Suppressor macrophage treated with lipopolysaccharide for 1 hour (primary cell): ENCODE results near the gene MINDY2.
A peak's percentile ranks its signal among the peaks of the same experiment; 100 is the strongest.
"Not testable (repeated sequence)": the region's sequence is repeated elsewhere in the genome, so short reads cannot be mapped to it uniquely, and the experiment has no call there.

Source experiments
- DNase-seq, 3 donors: peaks; one replicate each; pipeline ENCODE4 v3.0.0-alpha.2; 2020 to 2022

Gene MINDY2

DNA sequence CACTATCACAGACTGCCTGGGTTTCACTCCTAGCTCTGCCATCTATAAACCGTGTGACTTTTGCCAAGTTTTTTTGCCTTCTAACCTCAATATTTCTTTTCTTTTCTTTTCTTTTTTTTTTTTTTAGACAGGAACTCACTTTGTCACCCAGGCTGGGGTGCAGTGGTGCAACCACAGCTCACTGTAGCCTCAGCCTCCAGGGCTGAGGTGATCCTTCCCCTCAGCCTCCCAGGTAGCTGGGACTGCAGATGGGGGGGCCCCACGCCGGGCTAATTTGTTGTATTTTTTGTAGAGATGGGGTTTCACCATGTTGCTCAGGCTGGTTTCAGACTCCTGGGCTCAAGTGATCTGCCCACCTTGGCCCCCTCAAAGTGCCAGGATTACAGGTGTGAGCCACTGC, 18.4 kb upstream of the MINDY2 start:
- DNase-seq, result no peak

DNA sequence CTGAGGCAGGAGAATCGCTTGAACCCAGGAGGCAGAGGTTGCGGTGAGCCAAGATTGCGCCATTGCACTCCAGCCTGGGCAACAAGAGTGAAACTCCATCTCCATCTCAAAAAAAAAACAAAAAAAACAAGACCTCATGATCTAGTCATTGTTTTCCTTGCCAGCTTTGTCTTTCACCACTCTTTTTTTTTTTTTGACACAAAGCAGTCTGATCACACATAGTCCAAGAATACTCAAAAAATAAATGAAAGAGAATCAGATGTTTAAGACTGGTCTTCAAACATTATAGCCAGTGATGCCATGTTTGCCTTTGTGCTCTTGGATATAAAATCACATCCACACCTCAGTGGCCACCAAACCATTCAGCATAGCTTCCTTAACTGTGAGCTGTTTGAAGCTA, 15.8 kb upstream of the MINDY2 start:
- DNase-seq, result no peak

DNA sequence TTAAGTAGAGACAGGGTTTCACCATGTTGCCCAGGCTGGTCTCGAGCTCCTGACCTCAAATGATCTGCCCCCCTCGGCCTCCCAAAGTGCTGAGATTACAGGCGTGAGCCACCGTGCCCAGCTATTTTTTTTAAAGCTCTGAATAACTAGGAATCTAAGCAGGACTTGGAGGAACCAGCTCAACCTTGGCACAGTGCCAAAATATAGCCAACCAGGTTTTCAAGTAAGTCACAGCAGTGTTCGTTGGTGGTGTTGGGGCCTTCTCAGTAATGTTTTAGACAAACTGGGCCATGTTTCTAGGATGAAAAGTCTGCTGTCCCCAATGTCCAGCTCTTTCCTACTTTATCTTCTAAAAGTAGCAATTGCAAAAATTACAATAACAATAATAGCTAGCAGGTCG, 15.1 kb upstream of the MINDY2 start:
- no peak for DNase-seq

DNA sequence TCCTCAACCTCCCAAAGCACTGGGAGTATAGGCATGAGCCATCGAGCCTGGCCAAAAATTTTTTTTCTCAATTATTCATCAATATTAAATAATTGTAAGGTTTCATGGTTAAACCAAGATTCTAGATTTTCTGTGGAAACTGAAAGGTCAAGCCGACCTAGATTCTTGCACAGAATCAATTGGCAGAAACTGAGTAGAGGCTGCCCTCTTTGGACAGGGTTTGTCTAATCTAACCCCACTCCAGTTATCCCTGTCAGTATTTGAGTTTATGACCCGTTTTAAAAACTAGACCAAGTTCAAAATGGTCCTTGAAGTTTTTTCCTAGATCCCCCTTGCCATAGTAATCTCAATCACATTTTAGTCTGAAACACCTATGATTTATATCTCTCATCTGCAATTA, 13.0 kb upstream of the MINDY2 start:
- DNase-seq, result peak; percentile 46 to 56 (median 53)

DNA sequence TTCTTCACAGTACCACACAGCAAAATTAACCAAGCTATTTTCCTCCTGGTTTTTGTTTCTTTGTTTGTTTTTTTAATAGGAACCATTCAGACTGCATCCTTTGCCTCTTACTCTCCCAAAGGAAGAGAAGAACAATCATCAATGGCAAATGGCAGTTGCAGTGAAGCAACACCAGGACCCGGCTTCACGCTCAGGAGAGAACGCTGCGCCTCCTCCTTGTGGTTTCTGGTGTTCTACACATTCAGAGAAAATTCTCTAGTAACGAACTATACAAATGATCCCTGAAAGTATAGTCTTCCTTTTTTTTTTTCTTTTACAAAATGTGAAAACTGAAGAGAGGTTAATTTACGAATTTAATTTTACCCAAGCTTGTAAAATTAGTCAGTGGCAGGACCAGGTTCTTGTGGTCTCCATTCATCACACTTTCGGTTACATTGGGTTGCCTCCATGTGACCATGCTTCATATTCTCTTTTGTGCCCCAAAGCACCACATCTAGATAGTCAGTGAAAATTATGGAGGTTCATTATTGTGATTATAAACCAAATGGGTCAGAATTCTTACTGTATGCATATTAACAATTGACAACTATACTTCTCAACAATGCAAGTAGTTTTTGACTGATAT, 10.6 kb upstream of the MINDY2 start:
- no peak for DNase-seq

DNA sequence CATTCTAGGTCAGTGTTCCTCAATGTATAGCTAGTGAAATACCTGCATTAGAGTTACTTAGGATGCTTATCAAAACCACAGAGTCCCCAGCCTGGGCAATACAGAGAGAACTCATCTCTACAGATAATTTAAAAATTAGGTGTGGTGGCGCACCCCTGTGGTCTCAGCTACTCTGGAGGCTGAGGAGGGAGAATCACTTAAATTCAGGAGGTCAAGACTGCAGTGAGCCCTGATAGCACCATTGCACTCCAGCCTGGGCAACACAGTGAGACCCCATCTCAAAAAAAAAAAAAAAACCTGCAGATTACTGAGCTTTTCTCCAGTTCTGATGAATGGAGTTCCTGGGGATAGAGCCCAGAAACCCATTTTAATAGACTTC, 10.1 kb upstream of the MINDY2 start:
- no peak for DNase-seq

DNA sequence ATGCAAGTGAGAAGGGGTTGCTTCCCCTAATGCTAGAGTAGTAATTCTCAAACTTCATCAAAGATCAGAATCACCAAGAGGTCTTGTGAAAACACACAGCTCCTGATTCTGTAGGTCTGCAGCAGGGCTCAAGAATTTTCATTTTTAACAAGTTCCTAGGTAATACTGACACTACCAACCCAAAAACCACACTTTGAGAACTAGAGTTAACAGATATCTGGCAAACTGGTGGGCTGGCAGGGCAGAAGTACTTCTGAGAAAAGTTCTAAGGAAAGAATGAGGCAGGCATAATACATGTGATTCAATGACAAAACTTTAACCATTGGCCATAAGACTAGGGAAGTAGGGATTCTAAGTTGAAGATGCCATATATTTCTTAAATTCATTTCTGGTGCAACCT, 8.8 kb upstream of the MINDY2 start:
- DNase-seq, result no peak

DNA sequence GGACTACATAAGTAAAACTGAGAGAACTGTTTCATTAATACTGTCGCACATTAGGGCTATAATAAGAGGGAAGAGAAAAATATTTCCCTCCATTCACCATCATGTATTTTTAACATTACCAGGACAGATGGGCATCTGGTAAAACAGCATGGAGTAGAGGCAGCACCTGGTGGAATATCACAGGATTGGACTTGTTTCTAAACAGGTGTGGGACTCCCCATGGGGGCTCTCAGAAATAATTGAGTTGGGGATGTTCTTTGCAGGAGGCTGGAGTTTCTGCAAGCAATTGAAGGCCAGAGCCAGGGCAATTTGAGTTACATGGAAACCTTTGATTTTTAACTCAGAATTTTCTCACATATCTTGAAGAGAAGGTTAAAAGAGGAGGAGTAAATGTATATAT, 8.4 kb upstream of the MINDY2 start:
- no peak for DNase-seq

DNA sequence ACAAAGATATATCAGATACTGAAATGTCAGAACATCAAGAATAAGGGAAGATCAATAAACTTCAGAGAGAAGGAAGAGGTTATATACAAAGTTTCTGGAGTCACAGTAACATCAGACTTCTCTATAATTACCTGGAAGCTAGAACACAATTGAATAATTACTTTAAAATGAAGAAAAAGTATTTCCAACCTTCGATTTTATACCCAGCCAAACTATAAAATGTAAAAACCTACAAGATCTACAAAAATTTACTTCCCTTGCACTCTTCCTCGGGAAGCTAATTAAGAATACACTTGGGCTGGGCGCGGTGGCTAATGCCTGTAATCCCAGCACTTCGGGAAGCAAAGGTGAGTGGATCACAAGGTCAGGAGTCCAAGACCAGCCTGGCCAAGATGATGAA, 6.6 kb upstream of the MINDY2 start:
- no peak for DNase-seq

DNA sequence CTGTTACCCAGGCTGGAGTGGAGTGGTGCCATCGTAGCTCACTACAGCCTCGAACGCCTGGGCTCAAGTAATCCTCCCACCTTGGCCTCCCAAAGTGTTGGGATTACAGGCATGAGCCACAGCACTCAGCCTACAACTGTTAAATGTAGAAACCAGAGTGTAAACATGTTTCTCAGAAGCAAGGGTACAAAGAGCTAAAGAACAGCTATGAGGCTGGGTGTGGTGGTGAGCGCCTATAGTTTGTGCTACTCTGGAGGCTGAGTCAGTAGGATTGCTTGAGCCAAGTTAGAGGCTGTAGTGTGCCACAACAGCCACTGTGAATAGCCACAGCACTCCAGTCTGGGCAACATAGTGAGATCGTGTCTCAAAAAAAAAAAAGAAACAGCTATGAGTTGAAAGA, 4.8 kb upstream of the MINDY2 start:
- no peak for DNase-seq

DNA sequence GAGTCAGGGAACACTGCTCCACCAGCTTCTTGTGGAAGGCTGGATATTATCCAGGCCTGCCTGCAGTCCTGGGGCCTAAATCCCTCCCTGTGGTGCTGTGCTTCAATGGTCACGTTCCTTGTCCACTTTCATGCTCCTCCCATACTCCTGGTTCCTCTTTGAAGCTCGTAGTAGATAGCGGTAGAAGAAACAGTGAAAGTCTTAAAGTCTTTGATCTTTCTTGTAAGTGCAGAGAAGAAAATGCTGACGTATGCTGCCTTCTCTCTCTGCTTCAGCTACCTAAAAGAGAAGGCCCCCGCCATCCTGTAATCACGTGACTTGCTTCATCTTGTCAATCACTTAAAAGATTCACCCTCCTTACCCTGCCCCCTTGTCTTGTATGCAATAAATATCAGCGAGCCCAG, 2.5 kb upstream of the MINDY2 start:
- DNase-seq, result not testable (repeated sequence)

DNA sequence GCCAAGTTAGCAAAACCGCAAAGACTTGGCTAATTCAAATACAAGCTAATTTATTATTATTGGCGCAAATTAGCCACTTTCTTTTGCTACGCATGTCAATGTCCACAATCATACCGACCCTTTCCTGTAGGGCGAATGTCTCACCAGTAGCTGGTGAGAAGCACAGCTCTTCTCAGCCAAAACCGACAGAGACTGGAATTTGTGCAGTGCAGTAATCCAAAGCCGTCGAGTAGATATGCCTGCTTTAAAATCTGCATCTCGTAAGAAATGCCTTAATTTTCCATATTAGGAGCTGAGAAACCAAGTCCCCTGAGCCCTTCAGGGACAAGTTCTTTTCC, 614 bp upstream of the MINDY2 start:
- DNase-seq, result peak; percentile 35 to 45 (median 37)

DNA sequence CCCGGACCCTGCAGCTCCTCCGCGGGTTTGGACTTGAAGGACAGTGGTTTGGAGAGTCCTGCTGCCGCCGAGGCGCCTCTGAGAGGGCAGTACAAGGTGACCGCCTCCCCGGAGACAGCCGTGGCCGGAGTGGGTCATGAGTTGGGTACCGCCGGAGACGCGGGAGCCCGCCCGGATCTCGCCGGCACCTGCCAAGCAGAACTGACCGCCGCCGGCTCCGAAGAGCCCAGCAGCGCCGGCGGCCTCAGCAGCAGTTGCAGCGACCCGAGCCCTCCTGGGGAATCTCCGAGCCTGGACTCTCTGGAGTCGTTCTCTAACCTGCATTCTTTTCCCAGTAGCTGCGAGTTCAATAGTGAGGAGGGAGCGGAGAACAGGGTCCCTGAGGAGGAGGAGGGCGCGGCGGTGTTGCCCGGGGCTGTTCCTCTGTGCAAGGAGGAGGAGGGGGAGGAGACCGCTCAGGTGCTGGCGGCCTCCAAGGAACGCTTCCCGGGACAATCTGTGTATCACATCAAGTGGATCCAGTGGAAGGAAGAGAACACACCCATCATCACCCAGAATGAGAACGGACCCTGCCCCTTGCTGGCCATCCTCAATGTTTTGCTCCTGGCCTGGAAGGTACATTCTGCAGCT, 634 bp downstream of the MINDY2 start:
- no peak for DNase-seq

DNA sequence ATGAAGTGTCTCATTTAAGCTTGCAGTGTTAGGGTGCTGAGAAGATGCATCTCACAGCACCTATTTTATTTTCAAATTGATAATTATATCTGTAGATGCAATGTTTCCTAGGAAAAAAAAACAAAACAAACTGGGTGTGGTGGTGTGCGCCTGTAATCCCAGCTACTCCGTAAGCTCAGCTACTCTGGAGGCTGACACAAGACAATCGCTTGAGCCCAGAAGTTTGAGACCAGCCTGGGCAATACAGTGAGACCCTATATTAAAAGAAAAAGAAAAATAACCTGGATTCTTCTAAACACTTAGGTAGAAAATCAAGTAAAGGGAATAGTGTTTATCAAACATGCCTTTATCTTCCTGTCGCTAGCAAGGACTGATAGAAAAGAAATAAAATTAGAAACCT, 1.9 kb downstream of the MINDY2 start:
- DNase-seq, result no peak

DNA sequence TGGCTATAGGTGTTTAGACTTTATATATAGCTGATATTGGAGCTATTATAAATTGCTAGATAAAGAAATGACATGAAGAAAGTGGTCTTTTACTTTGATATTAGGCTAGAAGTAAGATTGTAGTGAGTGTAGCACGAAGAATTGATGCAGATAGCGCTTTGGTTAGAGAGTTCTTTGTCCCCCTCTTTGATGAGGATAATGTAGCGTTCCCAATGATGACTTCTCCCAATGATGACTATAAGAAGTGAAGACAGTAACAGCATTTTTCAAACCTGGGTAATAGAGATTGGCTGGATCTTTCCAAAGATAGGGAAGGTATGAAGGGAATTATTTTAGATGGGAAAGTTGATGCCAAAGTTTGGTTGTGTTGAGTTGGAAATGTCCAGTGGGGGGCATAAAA, 4.3 kb downstream of the MINDY2 start:
- DNase-seq, result no peak

DNA sequence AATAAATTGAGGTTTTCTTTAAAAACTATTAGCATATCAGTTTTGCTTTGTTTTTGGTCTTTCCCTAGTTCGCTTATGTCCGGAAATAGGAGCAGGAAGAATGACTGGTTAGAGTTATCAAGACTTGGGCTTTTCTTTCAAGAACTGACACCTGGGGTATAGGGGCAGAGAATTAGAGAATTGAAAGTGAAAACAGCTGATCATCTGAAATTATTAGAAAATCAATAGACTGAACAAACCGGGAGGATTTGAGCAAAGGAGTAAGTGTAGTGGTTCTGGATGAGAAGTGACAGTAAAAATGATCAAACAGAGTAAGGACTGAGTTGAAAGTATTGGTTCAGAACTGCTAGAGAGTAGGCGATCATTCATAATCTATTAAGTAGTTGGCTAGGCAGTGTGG, 6.0 kb downstream of the MINDY2 start:
- DNase-seq, result no peak

DNA sequence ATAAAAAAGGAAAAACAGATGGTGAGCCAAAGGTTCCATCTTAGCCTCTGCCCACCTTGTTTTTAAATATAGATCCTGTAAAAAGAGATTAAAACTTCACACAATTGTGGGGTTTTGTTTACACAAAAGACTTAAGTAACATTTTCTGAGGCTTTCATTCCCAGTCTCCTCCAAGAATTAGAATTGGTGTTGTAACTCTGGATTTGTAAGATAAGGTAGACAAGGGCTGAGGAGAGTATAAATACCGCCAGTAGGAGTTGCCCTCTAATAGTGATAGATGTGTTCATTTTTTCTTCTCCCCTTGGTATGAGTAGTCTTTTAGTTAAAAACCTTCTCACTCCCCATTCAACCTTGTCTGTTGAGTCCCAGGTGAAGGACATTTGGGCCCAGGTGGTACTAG, 8.5 kb downstream of the MINDY2 start:
- DNase-seq, result no peak

DNA sequence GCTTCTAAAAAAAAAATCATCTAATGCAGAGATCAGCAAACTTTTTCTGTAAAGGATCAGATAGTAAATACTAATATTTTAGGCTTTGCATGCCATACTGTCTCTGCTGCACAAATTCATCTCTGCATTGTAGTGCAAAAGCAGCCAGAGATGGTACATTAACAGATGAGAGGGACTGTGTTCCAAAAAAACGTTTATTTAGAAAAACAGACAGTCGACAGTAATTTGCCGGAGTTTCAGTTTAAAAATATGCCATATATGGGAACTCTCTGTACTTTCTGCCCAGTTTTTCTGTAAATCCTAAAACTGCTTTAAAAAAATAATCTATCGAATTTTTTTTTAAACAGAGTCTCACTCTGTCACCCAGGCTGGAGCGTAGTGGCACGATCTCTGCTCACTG, 14.3 kb downstream of the MINDY2 start:
- no peak for DNase-seq

DNA sequence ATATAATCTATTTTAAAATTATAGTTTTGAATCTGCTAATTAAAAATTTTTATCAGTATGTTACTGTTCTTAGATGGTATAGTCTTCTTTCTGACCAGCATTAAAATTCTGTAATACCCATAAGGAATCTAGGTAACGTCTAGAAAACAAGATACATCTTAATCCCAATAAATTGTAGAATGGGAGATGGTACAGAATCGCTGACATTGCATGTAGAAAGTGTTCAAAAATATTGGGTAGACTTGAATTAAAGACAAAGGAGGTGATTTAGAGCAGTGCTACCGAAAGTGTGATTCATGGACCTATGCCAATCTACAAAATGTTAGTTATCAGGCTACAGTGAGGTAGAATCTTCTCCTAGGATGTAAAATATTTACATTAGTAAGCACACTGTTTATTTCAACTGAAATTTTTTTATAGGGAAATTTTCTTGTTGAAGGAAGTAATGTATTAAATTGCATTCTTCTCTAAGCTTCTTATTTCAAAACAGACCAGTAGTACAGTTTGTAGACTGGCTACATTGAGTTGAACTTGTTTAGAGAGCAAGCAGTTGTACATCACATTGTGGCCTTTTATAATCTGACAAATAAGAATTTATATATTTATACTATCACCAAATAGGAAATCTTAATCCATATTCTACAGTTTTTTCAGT, 17.1 kb downstream of the MINDY2 start:
- no peak for DNase-seq

DNA sequence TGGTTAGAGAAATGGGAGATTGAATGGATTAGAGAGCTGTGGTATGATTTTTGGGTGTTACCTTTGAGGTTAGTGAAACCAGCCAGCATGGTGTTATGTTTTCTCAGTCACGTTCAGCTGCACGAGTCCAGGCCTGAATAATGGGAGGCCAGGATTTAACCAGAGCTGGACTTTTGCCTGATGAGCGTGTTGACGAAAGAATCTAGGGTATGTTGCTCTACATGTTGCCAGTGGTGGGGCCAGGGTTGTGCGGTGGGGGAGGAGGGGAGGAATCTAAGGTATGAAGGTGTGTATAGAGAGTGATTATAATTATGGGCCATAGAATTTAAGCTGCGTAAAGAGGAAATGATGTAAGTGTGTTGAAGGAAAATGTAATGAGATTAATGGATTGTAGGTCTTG, 22.8 kb downstream of the MINDY2 start:
- no peak for DNase-seq

DNA sequence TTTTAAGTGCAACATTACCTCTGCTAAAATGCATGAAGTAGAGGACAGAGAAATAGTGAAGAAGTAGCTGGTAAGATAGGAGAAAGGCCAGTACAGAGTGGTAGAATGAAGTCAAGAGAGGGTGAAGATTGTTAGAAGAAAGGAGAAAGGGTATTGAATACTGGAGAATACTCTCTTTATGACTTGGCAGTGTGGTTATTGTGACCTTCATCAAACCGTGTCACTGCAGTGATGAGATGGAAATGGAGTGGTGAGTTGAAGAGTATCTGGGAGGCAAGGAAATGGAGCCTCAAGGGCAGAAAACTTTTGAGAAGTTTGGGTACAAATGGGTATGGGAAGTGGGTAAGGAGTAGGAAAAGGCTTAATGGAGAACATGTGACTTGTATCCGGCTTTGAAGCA, 24.7 kb downstream of the MINDY2 start:
- DNase-seq, result no peak

DNA sequence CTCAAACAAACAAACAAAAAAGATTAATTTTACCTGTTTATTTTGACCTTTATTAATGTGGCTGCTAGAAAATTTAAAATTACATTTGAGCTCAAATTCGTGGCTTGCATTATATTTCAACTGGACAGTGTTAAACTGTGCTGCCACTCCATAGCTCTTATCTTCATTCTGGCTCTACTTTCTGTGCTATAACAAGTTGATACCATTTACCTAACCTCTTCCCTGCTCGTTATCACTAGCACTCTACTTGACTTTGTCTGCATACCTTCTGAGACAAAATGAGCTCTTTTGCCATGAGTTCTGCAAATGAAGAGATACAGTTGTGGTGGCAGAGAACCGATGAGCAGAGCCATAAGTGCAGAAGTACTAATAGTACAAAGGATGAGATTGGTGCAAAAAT, 26.4 kb downstream of the MINDY2 start:
- DNase-seq, result no peak

DNA sequence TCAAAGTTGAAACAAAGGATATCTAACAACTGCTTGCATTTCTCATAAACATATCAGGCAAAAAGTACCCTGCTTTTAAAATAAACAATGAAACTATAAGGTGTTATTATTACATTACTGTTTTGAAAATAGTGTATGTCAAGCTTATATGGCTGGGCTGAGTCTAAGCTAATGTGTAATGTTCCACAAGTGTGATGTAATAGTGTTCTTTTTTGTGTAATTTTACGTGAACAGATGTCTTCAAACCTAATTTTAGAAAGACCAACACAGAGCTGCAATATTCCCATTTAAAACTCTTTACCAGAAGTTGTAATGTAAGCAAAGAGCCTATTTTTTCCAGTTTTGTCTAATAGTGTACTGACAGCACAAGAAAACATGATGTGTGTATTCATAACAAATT, 34.0 kb downstream of the MINDY2 start:
- peak in 2 of 3 donors; percentile 38 to 41 for DNase-seq

DNA sequence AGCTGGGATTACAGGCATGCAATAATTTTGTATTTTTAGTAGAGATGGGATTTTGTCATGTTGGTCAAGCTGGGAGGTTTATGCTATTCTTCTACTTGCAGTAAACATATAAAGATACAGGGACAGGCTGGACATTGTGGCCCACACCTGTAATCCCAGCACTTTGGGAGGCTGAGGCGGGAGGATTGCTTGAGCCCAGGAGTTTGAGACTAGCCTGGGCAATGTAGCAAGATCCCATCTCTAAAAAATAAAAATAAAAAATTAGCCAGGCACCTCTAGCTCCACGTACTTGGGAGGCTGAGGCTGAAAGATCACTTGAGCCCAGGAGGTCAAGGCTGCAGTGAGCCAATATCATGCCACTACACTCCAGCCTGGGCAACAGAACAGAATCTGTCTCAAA, 52.2 kb downstream of the MINDY2 start:
- DNase-seq, result not testable (repeated sequence)

DNA sequence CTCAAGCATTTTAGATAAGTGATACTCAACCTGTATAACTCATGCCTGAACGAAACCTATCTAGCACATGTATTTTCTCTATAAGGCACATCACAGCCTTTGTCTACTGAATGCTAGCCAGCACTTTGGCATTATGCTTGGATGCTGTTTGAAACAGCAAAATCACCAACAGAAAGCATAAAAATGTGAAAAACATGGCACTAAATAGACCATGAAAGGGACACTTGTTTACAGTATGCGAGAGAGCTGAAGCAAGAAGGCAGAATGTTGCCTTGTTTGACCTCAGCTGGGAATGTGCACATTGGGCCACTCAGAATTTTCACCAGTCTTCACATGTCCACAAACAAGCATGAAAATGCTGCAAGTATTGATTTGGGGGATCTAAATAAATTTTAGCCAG, 59.5 kb downstream of the MINDY2 start:
- DNase-seq, result no peak
